ENCODE results near the gene DMRTB1.

GRCh38 chr1:53505891-53506290 lies 46.7 kb downstream of the DMRTB1 start:
- no peak for TF ChIP-seq POU2F2 (IDR thresholded peaks at IDR 0.05; ENCODE audit: low read depth, low read length)
- no peak for TF ChIP-seq TAF1 (IDR thresholded peaks at IDR 0.05; ENCODE audit: low read depth, low read length)
